H7 (cell line): ENCODE results near the gene ANKS1B. TPM values are rescaled to one million over a fixed set of nuclear protein-coding genes. Genes with fewer than 3 reads are reported as not detected.

ENCODE experiments used
- DNase-seq: peaks from one replicate; pipeline ENCODE4 v3.0.0; 2012
- H3K27me3 ChIP-seq: 2 replicates; pipeline ENCODE4 v1.6.0; 2011; ENCODE audit warnings: mild to moderate bottlenecking, low read length; ENCODE audit not compliant: control insufficient read depth, insufficient read depth
- H3K36me3 ChIP-seq: replicated peaks from 2 replicates; pipeline ENCODE4 v1.5.1; 2011; ENCODE audit warnings: low read length; ENCODE audit not compliant: control insufficient read depth, insufficient read depth
- H3K4me3 ChIP-seq: 2 replicates; pipeline ENCODE4 v1.5.1; 2011; ENCODE audit warnings: low read depth, mild to moderate bottlenecking, control low read depth, low read length, moderate library complexity; ENCODE audit not compliant: insufficient read depth
- total RNA-seq: library from RNA; depleted of rRNA; stranded (reverse); fragments of >200 nt; shearing (Covaris generic); gene quantifications from 2 replicates; pipeline ENCODE4 v1.2.3, GENCODE V29; 2014

The ANKS1B gene
- total RNA-seq, 1 experiment from 2014 or later = 3.5 TPM

DNA sequence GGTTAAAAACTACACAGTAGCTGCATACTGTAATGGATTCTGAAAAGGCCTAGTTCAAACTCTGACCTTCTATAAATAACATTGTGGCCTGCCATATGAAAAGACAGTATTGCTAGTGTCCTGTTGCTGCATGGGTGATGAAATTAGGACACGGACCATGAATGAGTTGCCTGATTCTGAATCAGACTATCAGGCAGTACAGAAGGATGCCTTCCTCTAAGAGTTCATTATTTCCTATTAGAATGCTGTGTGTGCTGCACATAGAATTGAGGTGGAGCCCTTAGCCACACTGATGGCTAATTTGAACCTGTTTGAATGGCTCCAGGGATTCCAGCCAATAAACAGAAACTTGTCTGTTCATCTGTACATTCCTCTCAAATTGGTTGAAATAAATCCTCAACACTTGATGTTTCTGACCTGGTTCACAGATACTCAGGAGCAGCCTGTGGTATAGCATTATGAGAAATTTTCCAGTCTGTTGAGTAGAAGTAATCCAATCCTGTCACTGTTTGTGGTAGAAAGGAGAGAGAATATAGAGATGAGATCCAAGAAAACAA lies 856.4 kb downstream of the ANKS1B start:
- Histone ChIP-seq H3K4me3 (no peak overlapping the region), H3K27me3 (no peaks in the 10 kb centered on the region), H3K36me3 (no peaks in the 10 kb centered on the region)
- DNase-seq = no peak

DNA sequence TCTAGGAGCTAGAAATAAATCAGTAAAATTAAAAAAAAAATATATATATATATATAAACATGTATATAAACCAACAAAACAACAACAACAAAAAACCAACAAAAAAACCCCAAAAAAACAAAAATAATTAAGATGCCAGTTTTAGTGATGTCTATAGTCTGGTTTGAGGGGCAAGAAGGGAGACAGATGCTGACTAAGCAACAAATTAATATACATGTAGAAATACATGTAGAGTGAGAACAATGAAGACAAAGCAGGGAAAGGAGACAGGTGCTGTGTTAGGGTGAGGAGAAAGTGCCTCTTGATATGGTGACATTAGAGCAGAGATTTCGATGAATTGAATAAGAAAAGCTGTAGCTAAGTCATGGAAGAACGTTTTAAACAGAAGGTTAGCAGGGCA lies 861.8 kb downstream of the ANKS1B start:
- H3K4me3 ChIP-seq = no peak overlapping the region
- no peak for DNase-seq
- H3K36me3 ChIP-seq = no peaks in the 10 kb centered on the region
- H3K27me3 ChIP-seq = no peaks in the 10 kb centered on the region

DNA sequence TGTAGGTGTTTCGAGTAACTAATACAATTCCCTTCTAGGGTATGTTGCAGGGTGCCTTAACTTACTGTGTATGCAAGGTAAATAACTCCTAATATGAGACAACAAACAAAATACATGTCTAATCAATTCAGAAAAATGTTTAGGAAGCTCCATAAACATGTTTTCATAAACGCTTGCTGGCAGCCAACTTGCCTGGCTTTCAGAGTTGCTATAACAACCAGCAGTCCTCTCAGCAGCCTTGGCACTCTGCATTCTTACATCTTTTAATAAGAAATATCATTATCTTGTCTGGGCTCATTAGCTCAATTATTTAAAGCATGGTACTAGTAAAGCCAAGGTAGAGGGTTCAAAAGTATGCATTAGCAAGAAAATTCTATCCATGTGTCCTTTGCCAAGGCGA lies 862.2 kb downstream of the ANKS1B start:
- no peaks in the 10 kb centered on the region for H3K36me3 ChIP-seq
- no peaks in the 10 kb centered on the region for H3K27me3 ChIP-seq
- DNase-seq = no peak
- no peak overlapping the region for H3K4me3 ChIP-seq

DNA sequence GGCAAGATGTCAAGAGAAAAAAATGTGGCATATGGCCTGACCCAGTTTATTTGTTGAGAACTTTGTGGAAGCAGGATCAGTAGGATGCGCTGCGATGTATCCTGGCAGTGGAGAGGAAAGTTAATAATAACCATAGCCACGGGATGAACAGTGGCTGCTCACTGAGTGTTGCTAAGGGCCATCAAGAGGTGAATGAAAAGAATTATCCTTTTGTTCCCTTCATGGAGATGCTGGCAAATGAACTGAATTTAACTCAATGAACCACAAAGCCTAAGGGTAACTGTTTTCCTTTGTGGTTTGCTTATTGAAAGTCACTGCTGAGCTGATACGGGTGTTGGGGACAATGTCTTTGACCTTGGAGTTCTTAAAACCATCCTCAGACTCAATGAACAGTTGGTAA lies 863.2 kb downstream of the ANKS1B start:
- Histone ChIP-seq H3K27me3 (no peaks in the 10 kb centered on the region), H3K36me3 (no peaks in the 10 kb centered on the region), H3K4me3 (no peak overlapping the region)
- DNase-seq = no peak

DNA sequence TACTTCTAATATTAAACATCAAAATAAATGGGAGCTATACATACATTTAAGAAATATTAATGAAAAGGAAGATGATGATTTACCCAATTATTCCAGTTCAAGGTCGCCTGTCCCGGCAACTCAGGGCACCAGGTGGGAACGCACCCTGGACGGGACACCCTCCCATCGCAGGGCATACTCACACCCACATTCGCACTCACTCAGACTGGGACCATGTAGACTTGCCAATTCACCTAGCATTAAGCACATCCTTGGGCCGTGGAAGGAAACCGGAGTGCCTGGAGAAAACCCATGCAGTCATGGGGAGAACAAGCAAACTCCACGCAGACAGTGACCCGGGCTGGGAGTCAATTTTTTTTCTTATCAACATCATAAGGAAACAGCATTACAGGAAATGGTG lies 864.8 kb downstream of the ANKS1B start:
- no peak for DNase-seq
- Histone ChIP-seq H3K4me3 (no peak overlapping the region), H3K36me3 (no peaks in the 10 kb centered on the region), H3K27me3 (no peaks in the 10 kb centered on the region)

DNA sequence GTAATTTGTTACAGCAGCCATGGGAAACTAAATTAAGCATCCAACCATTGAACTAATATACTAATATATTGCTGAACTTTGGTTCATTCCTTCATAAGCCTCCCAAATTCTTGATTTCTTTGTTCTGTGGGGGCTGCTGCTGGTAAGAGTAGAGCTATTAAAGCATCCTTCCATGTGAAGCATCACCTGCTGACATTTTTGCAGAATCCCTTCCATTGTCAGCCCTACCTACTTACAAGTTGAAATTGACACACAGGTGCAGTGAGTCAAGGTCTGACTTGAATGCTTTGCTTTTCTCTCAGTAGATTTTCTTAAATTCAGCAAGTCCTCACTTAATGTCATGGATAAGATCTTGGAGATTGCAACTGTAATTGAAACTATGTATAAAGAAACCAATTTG lies 865.3 kb downstream of the ANKS1B start:
- Histone ChIP-seq H3K36me3 (no peaks in the 10 kb centered on the region), H3K4me3 (no peak overlapping the region), H3K27me3 (no peaks in the 10 kb centered on the region)
- DNase-seq = no peak

DNA sequence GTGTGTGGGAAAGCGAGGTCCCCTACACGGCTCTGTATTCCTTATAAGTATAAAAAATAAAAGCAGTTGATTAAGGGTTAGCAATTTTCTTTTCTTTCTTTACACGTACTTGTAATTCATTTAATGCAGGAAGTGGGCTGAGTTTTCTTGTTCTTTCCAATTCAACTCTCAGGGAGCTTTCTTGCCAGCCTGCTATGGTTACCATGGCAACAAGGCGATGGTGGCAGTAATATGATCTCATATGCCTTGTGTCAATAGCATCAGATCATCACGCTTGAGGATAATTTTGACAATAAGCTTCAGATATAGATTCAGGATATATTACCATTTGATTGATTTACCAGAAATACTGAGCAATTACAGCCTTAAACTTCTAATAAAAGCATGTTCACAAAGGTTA lies 873.1 kb downstream of the ANKS1B start:
- H3K4me3 ChIP-seq = no peak overlapping the region
- H3K36me3 ChIP-seq = no peaks in the 10 kb centered on the region
- DNase-seq = peak; percentile 16
- no peaks in the 10 kb centered on the region for H3K27me3 ChIP-seq

DNA sequence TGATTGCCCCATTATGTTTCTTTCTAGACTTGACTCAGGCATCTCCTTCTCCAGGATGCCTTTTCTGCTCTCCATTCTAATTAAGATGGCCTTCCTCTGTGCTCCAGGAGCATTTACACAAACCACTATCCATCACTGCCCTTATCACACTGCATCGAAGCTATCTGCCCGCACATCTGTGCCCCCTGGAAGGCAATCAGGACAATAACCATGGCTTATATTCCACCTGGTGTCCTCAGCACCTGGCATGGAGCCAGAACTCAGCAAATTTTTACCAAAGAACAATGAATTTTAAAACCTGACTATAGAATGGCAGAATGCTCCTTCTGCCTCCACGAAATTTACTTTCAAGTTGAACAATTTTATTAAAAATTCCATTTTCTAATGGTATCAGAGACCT lies 873.9 kb downstream of the ANKS1B start:
- DNase-seq = no peak

DNA sequence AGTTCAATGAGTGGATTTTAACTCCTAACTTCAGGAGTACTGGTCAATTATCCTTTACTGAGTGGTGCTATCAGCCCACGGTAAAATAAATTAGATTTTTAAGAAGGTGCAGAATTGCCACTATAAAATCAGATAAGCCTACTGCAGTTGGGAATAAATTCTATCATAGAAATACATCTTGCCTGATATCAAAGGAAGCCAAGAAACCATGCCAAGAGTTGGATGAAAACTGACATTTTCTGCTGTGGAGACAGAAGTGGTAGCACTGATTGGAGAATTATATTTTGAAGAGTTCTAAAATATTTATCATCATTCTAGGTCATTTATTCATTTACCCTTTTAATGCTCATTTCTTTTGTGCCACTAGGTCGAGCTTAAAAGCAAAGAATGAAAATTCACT lies 874.5 kb downstream of the ANKS1B start:
- H3K27me3 ChIP-seq = no peaks in the 10 kb centered on the region
- DNase-seq = no peak
- no peaks in the 10 kb centered on the region for H3K36me3 ChIP-seq
- H3K4me3 ChIP-seq = no peak overlapping the region

More for the DNA sequence above, 873.9 kb downstream of the ANKS1B start:
- H3K4me3 ChIP-seq = no peak overlapping the region
- no peaks in the 10 kb centered on the region for H3K27me3 ChIP-seq
- no peaks in the 10 kb centered on the region for H3K36me3 ChIP-seq

DNA sequence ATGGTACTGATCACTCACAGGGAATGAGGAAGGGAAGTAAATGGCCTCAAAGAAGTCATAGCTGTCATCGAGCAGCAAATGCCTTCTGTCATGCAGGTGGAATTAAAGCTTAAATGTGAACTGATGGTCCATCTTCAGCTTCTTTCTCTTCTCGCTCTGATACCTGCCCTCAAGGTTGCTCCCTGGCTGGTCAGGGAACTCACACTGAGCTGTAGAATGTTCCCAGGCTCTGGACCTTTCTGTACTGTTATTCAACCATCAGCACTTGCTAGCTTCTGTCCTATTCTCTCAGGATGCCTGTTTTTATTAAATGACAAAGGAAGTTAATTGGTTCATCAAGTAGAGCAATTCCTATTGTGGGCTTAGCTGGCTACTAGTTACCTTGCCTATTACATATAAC lies 875.8 kb downstream of the ANKS1B start:
- no peak for DNase-seq
- no peaks in the 10 kb centered on the region for H3K27me3 ChIP-seq
- no peak overlapping the region for H3K4me3 ChIP-seq
- H3K36me3 ChIP-seq = no peaks in the 10 kb centered on the region

DNA sequence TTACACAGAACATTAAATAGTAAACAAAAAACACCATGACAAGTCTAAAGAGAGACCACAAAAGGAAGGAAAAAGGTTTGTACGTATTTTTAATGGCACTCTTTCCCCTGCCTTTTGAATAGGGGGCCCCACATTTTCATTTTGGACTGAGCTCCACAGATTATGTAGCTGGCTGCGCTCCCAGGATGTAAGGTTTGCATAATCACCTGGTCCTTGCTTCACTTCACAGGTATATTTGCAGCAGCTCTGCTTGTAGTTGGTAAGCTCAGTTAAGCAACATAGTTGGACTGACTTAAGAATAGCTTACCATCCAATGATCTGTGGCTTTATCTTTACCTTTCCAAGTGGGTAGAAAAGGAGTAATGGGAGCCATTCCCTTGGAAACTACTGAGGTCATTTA lies 885.0 kb downstream of the ANKS1B start:
- no peaks in the 10 kb centered on the region for H3K36me3 ChIP-seq
- no peaks in the 10 kb centered on the region for H3K27me3 ChIP-seq
- H3K4me3 ChIP-seq = no peak overlapping the region
- DNase-seq = no peak

DNA sequence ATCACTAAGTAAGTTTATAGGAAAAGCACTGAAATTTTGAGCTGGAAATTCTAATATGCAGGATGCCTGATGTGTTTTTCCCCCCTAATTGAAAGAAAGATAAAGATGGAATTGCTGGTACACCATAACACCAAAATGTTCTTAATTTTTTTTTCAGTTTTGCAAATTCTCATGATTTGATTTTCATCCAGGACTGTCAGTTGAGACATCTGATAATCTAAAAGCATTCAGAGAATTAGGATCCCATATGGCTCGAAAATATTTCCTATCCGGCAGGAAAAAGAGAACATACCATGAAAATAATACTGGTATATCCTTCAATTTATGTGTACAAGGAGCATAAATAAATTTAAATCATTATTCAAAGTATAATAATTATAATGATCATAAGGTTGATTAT lies 887.6 kb downstream of the ANKS1B start:
- Histone ChIP-seq H3K4me3 (no peak overlapping the region), H3K27me3 (no peaks in the 10 kb centered on the region), H3K36me3 (no peaks in the 10 kb centered on the region)
- no peak for DNase-seq

DNA sequence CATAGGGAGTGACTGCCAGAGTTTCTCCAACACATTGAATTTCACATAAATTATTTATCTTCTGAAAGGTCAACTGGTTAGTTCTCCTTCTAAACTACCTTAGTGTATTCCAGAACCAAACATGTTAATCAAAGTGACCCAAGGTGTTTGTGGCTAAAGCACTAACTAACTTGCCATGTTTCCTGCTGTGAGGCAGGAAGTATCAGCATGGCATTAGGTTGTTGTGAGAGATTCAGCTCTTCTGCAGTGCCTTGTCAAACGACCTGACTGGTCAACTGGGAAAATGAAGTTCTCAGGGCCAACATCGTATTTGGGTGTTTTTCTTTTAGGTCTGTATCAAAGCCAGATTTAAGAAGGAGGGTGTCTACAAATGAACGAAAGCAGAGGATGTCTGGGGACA lies 891.6 kb downstream of the ANKS1B start:
- DNase-seq = no peak
- Histone ChIP-seq H3K36me3 (no peaks in the 10 kb centered on the region), H3K4me3 (no peak overlapping the region), H3K27me3 (no peaks in the 10 kb centered on the region)

DNA sequence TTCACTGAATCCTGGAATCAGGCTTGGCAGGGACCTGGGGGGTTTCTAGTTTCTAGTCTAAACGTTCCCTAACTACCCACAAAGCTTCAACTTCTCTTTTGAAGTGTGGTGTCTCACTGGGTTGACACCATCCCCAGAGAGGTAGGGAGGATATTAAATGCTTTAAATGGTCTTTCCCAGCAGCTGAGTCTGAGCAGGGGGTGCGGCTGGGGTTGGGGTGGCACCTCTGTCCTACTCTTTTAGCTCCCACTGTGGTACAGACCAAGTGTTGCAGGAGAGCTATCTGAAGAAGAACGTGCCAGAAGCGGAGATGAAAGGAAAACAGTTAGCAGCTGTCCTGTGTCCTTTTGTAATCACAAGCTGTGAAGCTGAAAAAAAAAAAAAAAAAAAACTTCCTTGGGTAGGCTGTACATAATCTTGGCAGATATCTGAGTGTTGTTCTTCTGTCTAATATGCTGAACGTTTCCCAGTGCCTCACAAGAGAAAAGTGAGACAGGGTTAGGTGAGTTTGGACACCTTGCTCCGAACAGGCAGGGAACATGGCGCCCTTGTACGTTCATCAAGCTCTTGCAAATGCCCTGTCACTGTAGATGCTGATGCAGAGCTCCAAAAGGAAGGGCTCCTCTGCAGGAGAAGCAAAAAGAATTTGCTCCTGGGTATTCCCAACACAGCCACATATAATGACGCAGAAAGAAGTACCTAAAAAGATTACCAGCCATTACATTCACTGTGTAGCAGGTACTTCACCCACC lies 892.5 kb downstream of the ANKS1B start:
- H3K27me3 ChIP-seq = no peaks in the 10 kb centered on the region
- H3K4me3 ChIP-seq = no peak overlapping the region
- H3K36me3 ChIP-seq = no peaks in the 10 kb centered on the region
- no peak for DNase-seq

DNA sequence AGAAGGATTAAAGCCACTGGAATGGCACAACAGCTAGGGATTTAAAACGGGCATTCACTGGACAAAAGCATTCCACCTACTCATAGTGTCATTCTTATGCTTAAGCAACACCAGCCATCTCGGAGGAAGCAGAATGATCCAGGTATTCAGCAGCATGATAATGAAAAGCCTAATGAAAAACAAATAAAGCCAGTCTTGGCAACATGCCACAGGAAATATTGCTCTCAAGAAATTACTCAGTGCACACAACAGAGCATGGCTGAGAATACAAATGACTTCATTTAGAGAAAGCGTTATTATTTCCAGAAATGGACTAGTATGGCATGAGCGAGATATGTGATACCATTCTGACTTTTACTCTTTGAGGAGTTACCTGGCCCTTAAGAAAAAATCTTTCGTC lies 897.5 kb downstream of the ANKS1B start:
- Histone ChIP-seq H3K36me3 (no peaks in the 10 kb centered on the region), H3K27me3 (no peaks in the 10 kb centered on the region), H3K4me3 (no peak overlapping the region)
- DNase-seq = no peak

DNA sequence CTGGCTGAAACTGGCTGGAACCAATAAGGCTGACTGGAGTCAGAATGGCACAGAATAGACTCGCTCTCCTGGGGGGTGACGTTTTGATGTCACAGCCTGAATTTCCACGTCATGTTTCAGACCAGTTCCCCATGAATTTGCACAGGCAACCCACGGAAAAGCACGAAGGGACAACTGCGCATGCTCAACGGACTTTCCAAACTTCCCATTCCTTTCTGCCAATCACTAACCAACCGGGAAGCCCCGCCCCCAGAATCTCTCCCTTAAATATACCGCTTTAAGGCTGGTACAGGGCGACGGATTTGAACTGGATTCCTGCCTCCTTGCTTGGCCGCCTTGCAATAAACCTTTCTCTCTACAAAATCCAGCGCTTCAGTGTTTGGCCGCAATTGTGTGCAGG lies 904.9 kb downstream of the ANKS1B start:
- H3K36me3 ChIP-seq = no peaks in the 10 kb centered on the region
- H3K4me3 ChIP-seq = no peak overlapping the region
- no peaks in the 10 kb centered on the region for H3K27me3 ChIP-seq
- no peak for DNase-seq
